Measurements from ENCODE around the gene SPINT4.
"Not testable (repeated sequence)": the region's sequence is repeated elsewhere in the genome, so short reads cannot be mapped to it uniquely, and the experiment has no call there.

Gene SPINT4

DNA sequence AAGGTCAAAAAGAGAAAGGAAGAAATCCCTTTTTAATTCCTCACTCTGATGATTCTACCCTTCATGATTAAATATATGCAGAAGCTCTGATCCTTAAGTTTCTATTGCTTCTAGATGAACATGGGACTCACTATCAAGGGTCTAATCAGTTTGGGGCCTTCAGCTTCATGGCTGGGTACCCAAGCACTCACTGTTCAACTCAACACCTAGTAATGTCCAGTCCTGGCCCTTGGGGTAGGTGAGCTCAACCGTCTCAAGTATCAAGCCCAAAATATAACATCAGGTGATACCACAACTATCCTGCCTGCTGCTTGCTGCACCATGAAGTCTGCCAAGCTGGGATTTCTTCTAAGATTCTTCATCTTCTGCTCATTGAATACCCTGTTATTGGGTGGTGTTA, at the start of gene SPINT4:
Gene SPINT4 (plus strand): TSS at position 301 of the 400 bp plus-strand sequence. CDS start 21 bp downstream, at position 322.
- no peak for DNase-seq

DNA sequence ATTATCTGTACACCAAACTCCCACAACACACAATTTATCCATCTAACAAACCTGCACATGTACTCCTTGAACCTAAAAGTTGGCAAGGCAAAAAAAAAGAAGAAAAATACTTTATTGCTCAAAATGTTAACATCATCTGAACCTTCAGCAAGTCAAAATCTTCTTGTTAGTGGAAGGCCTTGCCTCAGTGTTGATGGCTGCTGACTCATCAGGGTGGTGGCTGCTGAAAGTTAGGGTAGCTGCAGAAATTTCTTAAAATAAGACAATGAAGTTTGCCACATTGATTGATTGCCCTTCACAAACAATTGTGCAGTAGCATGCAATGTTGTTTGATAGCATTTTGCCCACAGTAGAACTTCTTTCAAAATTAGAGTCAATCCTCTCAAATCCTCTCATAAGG, 49.4 kb upstream of the SPINT4 start:
- DNase-seq = no peak

DNA sequence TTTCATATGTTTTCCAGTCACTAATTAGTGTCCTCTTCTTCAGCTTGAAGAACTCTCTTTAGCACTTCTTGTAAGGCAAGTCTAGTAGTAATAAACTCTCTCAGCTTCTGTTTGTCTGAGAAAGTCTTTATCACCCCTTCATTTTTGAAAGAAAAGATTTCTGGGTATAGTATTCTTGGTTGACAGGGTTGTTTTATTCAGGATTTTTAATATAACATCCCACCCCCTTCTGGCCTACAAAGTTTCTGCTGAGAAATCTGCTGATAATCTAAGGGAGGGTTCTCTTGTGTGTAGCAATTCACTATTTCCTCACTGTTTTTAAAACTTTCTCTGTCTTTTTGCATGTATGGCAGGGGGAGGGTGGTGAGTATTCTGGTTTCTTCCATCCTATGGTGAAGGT, 42.5 kb upstream of the SPINT4 start:
- no peak for DNase-seq

- DNase-seq = peak; percentile 0
Measured at GRCh38 chr20:45685896-45686295, 36.3 kb upstream of the SPINT4 start.

DNA sequence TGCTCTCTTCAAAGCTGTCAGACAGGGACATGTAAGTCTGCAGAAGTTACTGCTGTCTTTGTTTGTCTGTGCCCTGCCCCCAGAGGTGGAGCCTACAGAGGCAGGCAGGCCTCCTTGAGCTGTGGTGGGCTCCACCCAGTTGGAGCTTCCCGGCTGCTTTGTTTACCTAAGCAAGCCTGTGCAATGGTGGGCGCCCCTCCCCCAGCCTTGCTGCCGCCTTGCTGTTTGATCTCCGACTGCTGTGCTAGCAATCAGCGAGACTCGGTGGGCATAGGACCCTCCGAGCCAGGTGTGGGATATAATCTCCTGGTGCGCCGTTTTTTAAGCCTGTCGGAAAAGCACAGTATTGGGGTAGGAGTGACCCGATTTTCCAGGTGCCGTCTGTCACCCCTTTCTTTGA, 28.8 kb upstream of the SPINT4 start:
- DNase-seq = not testable (repeated sequence)

GRCh38 chr20:45695496-45695895, 26.7 kb upstream of the SPINT4 start:
- DNase-seq = no peak

- no peak for DNase-seq
Measured at GRCh38 chr20:45701104-45701503, 21.0 kb upstream of the SPINT4 start.

- no peak for DNase-seq
Measured at GRCh38 chr20:45701873-45702272, 20.3 kb upstream of the SPINT4 start, which contains the start of gene WFDC13. TSS of gene WFDC13 (plus strand) at chr20:45702038. CDS start at chr20:45702124, 86 bp downstream.

- DNase-seq = no peak
Measured at GRCh38 chr20:45704969-45705637, 17.0 kb upstream of the SPINT4 start, which contains the start of gene WFDC10B. TSS of gene WFDC10B (minus strand) at chr20:45705019. CDS start at chr20:45685992, 19,027 bp downstream.

DNA sequence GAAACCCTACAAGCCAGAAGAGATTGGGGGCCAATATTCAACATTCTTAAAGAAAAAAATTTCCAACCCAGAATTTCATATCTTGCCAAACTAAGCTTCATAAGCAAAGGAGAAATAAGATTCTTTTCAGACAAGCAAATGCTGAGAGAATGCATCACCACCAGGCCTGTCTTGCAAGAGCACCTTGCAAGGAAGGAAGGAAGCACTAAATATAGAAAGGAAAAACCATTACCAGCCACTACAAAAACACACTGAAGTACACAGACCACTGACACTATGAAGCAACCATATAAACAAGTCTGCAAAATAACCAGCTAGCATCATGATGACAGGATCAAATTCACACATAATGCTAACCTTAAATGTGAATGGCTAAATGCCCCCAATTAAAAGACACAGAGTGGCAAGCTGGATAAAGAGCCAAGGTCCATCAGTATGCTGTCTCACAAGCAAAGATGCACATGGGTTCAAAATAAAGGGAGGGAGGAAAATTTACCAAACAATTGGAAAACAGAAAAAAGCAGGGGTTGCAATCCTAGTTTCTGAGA, 5.9 kb upstream of the SPINT4 start:
- DNase-seq = not testable (repeated sequence)

DNA sequence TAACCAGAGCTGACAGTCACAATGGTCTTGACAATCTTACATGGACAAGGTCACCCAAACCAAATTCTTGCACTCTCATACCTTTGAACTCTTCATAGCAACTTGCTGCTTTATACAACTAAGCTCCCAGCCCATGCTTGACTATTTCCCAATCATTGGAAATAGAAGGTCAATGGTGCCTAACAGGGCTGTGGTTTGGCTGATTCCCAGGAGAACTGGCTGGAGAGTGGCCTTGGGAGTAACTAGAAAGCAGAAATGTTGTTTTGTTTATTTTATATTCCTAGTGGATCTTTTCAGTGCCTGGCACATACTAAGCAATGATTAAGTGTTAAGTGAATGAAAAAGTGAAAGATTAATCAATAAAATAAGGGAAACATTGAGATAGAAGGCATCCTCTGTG, 3.0 kb downstream of the SPINT4 start:
- DNase-seq = peak; percentile 43

GRCh38 chr20:45727044-45727443, 4.9 kb downstream of the SPINT4 start:
- no peak for DNase-seq

GRCh38 chr20:45732199-45732598, 10.1 kb downstream of the SPINT4 start:
- no peak for DNase-seq

GRCh38 chr20:45735552-45735951, 13.4 kb downstream of the SPINT4 start:
- no peak for DNase-seq

DNA sequence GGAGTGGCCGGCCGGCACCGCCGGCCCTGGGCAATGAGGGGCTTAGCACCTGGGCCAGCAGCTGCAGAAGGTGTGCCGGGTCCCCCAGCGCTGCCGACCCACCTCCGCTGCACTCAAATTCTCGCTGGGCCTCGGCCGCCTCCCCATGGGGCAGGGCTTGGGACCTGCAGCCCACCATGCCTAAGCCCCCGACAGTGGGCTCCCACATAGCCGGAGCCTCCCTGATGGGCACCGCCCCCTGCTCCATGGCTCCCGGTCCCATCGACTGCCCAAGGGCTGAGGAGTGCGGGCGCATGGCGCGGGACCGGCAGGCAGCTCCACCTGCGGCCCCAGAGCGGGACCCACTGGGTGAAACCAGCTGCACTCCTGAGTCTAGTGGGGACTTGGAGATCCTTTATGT, 13.8 kb downstream of the SPINT4 start:
- DNase-seq = no peak

GRCh38 chr20:45742596-45742995, 20.4 kb downstream of the SPINT4 start:
- DNase-seq = no peak

- no peak for DNase-seq
Measured at GRCh38 chr20:45745015-45745414, 22.9 kb downstream of the SPINT4 start.

DNA sequence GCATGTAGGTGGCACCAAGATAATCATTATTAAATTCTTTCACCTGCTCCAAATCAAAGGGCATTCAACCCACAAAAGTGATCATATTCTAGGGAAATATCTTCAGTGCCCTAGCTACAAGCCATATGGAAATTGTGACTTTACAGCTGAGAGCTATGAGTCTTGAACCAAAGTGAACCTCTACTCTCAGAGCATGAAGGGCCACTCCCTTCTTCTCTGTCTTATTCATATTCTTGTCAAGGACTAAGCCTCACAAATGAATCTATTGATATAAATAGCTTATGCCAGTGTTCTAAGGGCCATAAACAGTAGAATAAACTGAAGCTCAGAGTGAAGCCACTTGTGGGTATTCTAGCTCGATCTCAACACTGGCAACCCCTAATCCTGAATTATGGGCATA, 29.6 kb downstream of the SPINT4 start:
- DNase-seq = no peak

GRCh38 chr20:45752746-45753145, 30.6 kb downstream of the SPINT4 start:
- DNase-seq = no peak

- DNase-seq = no peak
Measured at GRCh38 chr20:45758096-45758495, 35.9 kb downstream of the SPINT4 start.

DNA sequence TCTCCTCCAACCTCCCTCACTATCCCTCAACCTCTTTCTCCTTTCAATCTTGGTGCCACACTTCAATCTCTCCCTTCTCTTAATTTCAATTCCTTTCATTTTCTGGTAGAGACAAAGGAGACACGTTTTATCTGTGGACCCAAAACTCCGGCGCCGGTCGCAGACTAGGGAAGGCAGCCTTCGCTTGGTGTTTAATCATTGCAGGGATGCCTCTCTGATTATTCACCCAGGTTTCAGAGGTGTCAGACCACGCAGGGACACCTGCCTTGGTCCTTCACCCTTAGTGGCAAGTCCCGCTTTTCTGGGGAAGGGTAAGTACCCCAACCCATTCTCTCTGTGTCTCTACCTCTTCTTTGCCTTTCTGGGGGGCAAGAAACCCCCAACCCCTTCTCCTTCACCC, 37.8 kb downstream of the SPINT4 start:
- DNase-seq = not testable (repeated sequence)

- DNase-seq = not testable (repeated sequence)
Measured at GRCh38 chr20:45761966-45762365, 39.8 kb downstream of the SPINT4 start.

DNA sequence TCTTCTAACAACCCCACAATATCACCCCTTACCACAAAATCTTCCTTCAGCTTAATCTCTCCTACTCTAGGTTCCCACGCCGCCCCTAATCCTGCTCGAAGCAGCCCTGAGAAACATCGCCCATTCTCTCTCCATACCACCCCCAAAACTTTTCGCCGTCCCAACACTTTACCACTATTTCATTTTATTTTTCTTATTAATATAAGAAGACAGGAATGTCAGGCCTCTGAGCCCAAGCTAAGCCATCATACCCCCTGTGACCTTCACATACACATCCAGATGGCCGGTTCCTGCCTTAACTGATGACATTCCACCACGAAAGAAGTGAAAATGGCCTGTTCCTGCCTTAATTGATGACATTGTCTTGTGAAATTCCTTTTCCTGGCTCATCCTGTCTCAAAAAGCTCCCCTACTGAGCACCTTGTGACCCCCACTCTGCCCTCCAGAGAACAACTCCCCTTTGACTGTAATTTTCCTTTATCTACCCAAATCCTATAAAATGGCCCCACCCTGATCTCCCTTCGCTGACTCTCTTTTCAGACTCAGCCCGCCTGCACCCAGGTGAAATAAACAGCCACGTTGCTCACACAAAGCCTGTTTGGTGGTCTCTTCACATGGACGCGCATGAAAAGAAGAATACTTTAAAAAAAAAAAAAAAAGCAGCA, 42.6 kb downstream of the SPINT4 start:
- not testable (repeated sequence) for DNase-seq

GRCh38 chr20:45765307-45765875, 43.2 kb downstream of the SPINT4 start:
- no peak for DNase-seq
